Esophagus squamous epithelium (tissue), 4 donors: ENCODE data around the gene TAS1R1.

Experiments
- POLR2A ChIP-seq, 4 donors: fragments of 450-650 bp; IDR thresholded peaks; one replicate each; pipeline ENCODE4 v1.6.1; 2017; ENCODE audit warnings: antibody characterized with exemption in 4 of 4, mild to moderate bottlenecking in 4 of 4, moderate library complexity in 3 of 4
- TF ChIP-seq, protein P1 (sequence below), 6 experiments: fragments of 450-650 bp in 4 of 6; fragments of 200-600 bp in 2 of 6; sonication (generic) in 2 of 6; IDR thresholded peaks; one replicate each; pipeline ENCODE4 v1.5.1; 2016 to 2019; ENCODE audit warnings: antibody characterized with exemption in 6 of 6, mild to moderate bottlenecking in 4 of 6, moderate library complexity in 4 of 6

DNA sequence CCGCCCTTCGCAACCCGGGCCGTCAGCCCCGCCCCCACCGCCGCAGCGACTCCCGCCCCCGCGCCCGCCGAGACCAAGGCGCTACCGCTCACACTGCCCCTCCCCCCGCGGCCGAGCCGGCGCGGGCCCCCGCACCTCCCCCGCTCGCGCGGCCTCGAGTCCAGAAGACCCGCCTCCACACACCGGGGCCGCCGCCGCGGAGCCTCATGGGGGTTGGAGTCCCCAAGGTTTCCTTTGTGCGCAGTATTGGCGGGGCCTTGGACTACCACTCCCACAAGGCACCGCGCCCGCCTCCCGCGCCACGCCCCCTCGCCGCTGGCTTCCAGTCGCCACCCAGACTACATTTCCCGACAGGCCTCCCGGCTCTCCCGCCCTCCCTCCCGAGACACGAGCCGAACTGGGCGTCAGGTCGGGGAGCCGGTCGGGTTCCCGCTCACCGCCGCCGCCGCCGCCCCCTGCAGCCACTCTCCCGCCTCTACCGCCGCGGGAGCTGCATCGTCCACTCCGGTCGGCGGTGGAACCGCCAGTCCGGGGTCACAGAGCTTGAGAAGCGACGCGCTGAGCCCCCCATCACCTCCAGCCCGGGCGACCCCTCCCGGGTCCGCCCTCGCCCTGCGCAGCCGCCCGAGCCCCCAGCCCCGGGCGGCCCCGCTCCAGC is 58.4 kb downstream of the TAS1R1 start, which contains the start of gene PHF13:
- TF ChIP-seq, protein P1, sequence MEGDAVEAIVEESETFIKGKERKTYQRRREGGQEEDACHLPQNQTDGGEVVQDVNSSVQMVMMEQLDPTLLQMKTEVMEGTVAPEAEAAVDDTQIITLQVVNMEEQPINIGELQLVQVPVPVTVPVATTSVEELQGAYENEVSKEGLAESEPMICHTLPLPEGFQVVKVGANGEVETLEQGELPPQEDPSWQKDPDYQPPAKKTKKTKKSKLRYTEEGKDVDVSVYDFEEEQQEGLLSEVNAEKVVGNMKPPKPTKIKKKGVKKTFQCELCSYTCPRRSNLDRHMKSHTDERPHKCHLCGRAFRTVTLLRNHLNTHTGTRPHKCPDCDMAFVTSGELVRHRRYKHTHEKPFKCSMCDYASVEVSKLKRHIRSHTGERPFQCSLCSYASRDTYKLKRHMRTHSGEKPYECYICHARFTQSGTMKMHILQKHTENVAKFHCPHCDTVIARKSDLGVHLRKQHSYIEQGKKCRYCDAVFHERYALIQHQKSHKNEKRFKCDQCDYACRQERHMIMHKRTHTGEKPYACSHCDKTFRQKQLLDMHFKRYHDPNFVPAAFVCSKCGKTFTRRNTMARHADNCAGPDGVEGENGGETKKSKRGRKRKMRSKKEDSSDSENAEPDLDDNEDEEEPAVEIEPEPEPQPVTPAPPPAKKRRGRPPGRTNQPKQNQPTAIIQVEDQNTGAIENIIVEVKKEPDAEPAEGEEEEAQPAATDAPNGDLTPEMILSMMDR (IDR thresholded peaks at IDR 0.05): no peak
- peak in 2 of 4 donors; percentile 44 to 74 for TF ChIP-seq POLR2A (IDR thresholded peaks at IDR 0.05)
